Transverse colon (tissue), 4 donors: Measurements from ENCODE around the gene ZC3H7A. TPM values are rescaled to one million over a fixed set of nuclear protein-coding genes. Genes with fewer than 3 reads are reported as not detected.
A peak's percentile ranks its signal among the peaks of the same experiment; 100 is the strongest.

Source experiments
- DNase-seq: peaks from one replicate; pipeline ENCODE4 v3.0.0-alpha.2; 2019
- H3K27ac ChIP-seq, 4 donors: fragments of 200-600 bp; sonication (generic); 2 replicates each; pipeline ENCODE4 v1.5.1; 2016 to 2018; ENCODE audit warnings: inconsistent platforms in 4 of 4
- H3K27me3 ChIP-seq: fragments of 200-600 bp; sonication (generic); 2 replicates; pipeline ENCODE4 v1.5.1; 2017; ENCODE audit warnings: inconsistent platforms
- H3K36me3 ChIP-seq, 4 donors: fragments of 200-600 bp; sonication (generic); 2 replicates each; pipeline ENCODE4 v1.5.1; 2017 to 2019; ENCODE audit warnings: inconsistent platforms in 4 of 4
- H3K4me1 ChIP-seq, 4 donors: fragments of 200-600 bp; sonication (generic); 2 replicates each; pipeline ENCODE4 v1.5.1; 2017 to 2020; ENCODE audit warnings: inconsistent platforms in 4 of 4
- H3K4me3 ChIP-seq, 4 donors: fragments of 200-600 bp; sonication (generic); 1 replicate in 1 of 4; 2 replicates in 3 of 4; pipeline versions ENCODE4 v1.5.1 to v1.6.1; 2017 to 2019; ENCODE audit warnings: inconsistent platforms in 4 of 4
- H3K9me3 ChIP-seq, 2 donors: fragments of 200-600 bp; sonication (generic); 2 replicates each; pipeline ENCODE4 v1.5.1; 2017 to 2019; ENCODE audit warnings: inconsistent platforms in 2 of 2
- EP300 ChIP-seq: sonication (generic); formaldehyde crosslinking; IDR thresholded peaks from one replicate; pipeline ENCODE4 v1.6.1; 2017; ENCODE audit warnings: antibody characterized with exemption, low read depth
- POLR2A ChIP-seq: fragments of 450-650 bp; IDR thresholded peaks from one replicate; pipeline ENCODE4 v1.6.1; 2016; ENCODE audit warnings: antibody characterized with exemption, mild to moderate bottlenecking, moderate library complexity
- POLR2AphosphoS5 ChIP-seq, 3 donors: sonication (generic); formaldehyde crosslinking; IDR thresholded peaks; one replicate each; pipeline ENCODE4 v1.6.1; 2016; ENCODE audit warnings: antibody characterized with exemption in 3 of 3
- WGBS, 2 donors: methylation state at CpG; one replicate each; pipeline ENCODE4 v1.1.5; 2018; ENCODE audit warnings: low coverage in 1 of 2; 5-methylcytosine and 5-hydroxymethylcytosine counted together
- in situ Hi-C, 4 donors: fragments of 200-750 bp; cut with MboI; loops; one replicate each; pipeline versions ENCODE4 v1.15.0 to v1.15.1; 2017; ENCODE audit warnings: low sequenced_read_pairs in 3 of 4, low pct_ligation_motif_present in 1 of 4, low pct_unique_long_range_greater_than_20kb in 1 of 4
- intact Hi-C: fragments of 100-400 bp; cut with DNase I; formaldehyde crosslinking; loops from one replicate; pipeline ENCODE4 v1.15.1; 2023; ENCODE audit warnings: low total_unique reads
- total RNA-seq, 4 donors: library from RNA; depleted of rRNA; stranded (reverse); fragments of >200 nt; gene quantifications; one replicate each; pipeline ENCODE4 v1.1.0, GENCODE V29; 2016
- TF ChIP-seq, protein P1 (sequence below), 5 experiments: fragments of 200-600 bp in 3 of 5; fragments of 450-650 bp in 2 of 5; sonication (generic) in 3 of 5; IDR thresholded peaks; 1 replicate in 2 of 5; 2 replicates in 3 of 5; pipeline ENCODE4 v1.5.1; 2016 to 2017; ENCODE audit warnings: antibody characterized with exemption in 5 of 5, inconsistent platforms in 3 of 5, mild to moderate bottlenecking in 2 of 5, moderate library complexity in 1 of 5

Gene ZC3H7A
- total RNA-seq, 4 donors from 2014 or later, result 38.1 to 92.0 (median 63.3) TPM

- H3K4me1 ChIP-seq, result peaks cover 0 to 47% (median 13%) of the 10 kb centered on the region in 4 donors
- TF ChIP-seq POLR2AphosphoS5 (IDR thresholded peaks at IDR 0.05), result no peak
- intact Hi-C loops (no loop called here), in situ Hi-C loops (no loop called here)
- no peak for DNase-seq
- WGBS, 2 donors, result 79 to 81% methylated on average over 5 to 6 of the region's 6 CpGs
- H3K36me3 ChIP-seq, result peaks cover 0 to 41% (median 19%) of the 10 kb centered on the region in 4 donors
- H3K27ac ChIP-seq, result peak overlapping the region in 3 of 4 donors; percentile 8 to 53 (median 34)
- no peak overlapping the region for H3K4me3 ChIP-seq
- no peaks in the 10 kb centered on the region for H3K27me3 ChIP-seq
- no peaks in the 10 kb centered on the region for H3K9me3 ChIP-seq
These were observed 62.4 kb downstream of the ZC3H7A start for GRCh38 chr16:11734653-11735043.

DNA sequence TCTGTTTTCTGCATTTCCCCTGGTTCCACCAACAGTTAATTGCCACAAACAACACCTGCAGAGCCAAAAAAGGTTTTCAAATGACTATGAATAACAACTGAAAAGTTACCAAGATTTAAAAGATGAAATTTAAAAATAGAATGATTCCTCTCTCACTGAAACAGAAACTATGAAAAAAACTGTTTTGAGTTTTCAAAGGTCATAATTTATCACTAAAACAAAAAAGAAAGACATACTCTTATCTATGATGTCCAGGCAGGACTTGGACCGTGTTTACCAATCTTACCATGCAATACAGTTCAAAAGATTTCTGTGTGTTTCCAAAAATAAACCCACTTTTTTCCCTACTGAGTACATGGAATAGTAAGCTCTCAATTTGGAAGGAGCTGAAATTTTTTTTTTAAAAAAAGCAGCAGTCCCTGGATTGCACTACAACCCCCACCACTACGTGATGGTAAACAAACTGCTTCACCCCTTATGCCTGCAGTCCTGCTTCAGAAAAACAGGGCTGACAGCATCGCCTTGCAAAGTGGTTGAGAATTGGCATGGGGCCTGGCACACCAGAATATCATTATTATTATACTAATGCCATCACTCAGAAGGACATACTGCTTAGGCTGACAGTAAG is 62.9 kb downstream of the ZC3H7A start:
- H3K27ac ChIP-seq, result peak overlapping the region in 3 of 4 donors; percentile 8 to 53 (median 34)
- intact Hi-C loops (no loop called here), in situ Hi-C loops (no loop called here)
- no peak overlapping the region for H3K4me3 ChIP-seq
- H3K9me3 ChIP-seq, result no peaks in the 10 kb centered on the region
- peak; percentile 4 for DNase-seq
- peaks cover 0 to 43% (median 10%) of the 10 kb centered on the region in 4 donors for H3K4me1 ChIP-seq
- TF ChIP-seq EP300 (no peak), POLR2AphosphoS5 (IDR thresholded peaks at IDR 0.05) (no peak), POLR2A (no peak)
- TF ChIP-seq, protein P1, sequence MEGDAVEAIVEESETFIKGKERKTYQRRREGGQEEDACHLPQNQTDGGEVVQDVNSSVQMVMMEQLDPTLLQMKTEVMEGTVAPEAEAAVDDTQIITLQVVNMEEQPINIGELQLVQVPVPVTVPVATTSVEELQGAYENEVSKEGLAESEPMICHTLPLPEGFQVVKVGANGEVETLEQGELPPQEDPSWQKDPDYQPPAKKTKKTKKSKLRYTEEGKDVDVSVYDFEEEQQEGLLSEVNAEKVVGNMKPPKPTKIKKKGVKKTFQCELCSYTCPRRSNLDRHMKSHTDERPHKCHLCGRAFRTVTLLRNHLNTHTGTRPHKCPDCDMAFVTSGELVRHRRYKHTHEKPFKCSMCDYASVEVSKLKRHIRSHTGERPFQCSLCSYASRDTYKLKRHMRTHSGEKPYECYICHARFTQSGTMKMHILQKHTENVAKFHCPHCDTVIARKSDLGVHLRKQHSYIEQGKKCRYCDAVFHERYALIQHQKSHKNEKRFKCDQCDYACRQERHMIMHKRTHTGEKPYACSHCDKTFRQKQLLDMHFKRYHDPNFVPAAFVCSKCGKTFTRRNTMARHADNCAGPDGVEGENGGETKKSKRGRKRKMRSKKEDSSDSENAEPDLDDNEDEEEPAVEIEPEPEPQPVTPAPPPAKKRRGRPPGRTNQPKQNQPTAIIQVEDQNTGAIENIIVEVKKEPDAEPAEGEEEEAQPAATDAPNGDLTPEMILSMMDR (IDR thresholded peaks at IDR 0.05), result no peak
- peaks cover 0 to 46% (median 19%) of the 10 kb centered on the region in 4 donors for H3K36me3 ChIP-seq
- H3K27me3 ChIP-seq, result no peaks in the 10 kb centered on the region
- WGBS, 2 donors, result 55 to 78% methylated on average over 2 to 3 of the region's 3 CpGs

- in situ Hi-C loops, result no loop called here
- Histone ChIP-seq H3K27ac (no peak overlapping the region), H3K9me3 (no peaks in the 10 kb centered on the region), H3K36me3 (peaks cover 0 to 47% (median 17%) of the 10 kb centered on the region in 4 donors), H3K4me1 (peaks cover 0 to 34% (median 7%) of the 10 kb centered on the region in 4 donors), H3K27me3 (no peaks in the 10 kb centered on the region), H3K4me3 (no peak overlapping the region)
- DNase-seq, result no peak
- TF ChIP-seq POLR2AphosphoS5 (IDR thresholded peaks at IDR 0.05) (no peak), POLR2A (no peak), EP300 (no peak)
- TF ChIP-seq, protein P1 (IDR thresholded peaks at IDR 0.05), result no peak
- intact Hi-C loops, result no loop called here
- 75 to 79% methylated on average over 3 of the region's 3 CpGs for WGBS, 2 donors
These were observed 65.8 kb downstream of the ZC3H7A start for GRCh38 chr16:11731222-11731621.

- intact Hi-C loops, result no loop called here
These were observed 67.3 kb downstream of the ZC3H7A start for GRCh38 chr16:11729787-11730186.

More at GRCh38 chr16:11729787-11730186, 67.3 kb downstream of the ZC3H7A start:
- WGBS, 2 donors, result 71 to 95% methylated on average over 1 to 3 of the region's 3 CpGs
- TF ChIP-seq, protein P1 (IDR thresholded peaks at IDR 0.05), result no peak
- no peak for TF ChIP-seq POLR2AphosphoS5 (IDR thresholded peaks at IDR 0.05)
- TF ChIP-seq EP300, result no peak
- TF ChIP-seq POLR2A, result no peak
- Histone ChIP-seq H3K4me3 (no peak overlapping the region), H3K27ac (no peak overlapping the region), H3K9me3 (no peaks in the 10 kb centered on the region), H3K36me3 (peaks cover 0 to 44% (median 14%) of the 10 kb centered on the region in 4 donors), H3K27me3 (no peaks in the 10 kb centered on the region), H3K4me1 (peaks cover 0 to 39% (median 14%) of the 10 kb centered on the region in 4 donors)
- in situ Hi-C loops, result no loop called here
- DNase-seq, result no peak
